ENCODE data around the gene DNAH8. TPM values are rescaled to one million over a fixed set of nuclear protein-coding genes. Genes with fewer than 3 reads are reported as not detected.

The DNAH8 gene
- total RNA-seq, result not detected in 2 replicates

GRCh38 chr6:38715016-38715689, at the start of gene DNAH8:
DNAH8 (plus strand) TSS chr6:38715311; CDS start chr6:38722810, 7,499 bp downstream.

DNA sequence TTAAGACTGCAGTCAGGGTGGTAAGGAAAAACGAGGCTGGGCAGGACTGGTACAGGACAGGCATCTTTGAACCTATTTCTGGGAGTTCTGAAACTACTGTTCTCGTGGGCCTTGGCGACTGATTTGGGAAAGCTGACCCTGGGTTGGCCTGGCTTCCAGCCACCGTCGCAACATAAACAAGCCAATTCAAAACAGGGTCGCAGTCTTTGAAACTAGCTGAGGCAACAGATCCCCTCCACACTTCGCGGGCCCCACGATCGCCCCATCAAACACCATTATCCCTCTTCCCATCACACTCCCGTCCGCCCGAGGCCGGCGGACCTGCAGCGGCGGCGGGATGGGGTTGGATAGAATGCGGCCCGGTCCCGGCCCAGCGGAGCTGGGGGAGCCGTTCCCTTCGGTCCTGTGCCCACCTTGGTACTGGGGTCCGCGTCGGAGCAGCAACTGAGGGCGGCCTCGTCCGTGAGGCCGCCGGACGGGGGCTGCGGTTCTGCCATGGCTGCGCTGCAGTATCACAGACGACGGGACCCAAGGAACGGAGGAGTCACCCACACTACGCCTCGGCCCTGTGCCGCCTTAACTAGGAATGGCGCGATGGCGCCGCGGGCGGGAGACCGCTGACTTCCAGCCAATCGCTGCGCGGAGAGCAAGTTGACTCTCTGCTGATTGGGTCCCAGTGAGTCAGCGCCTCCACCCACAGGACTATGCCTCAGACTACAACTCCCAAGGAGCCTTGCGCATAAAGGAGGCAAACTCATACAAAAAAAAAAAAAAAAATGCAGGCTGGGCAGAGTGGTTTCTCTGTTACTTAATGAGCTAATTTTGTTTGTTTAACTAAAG, 12.3 kb upstream of the DNAH8 start, which contains the start of gene GLO1:
Gene GLO1, minus strand, starts transcription at position 588 of the 840 bp plus-strand sequence. Its CDS starts 91 bp downstream, at position 497.

GRCh38 chr6:39048481-39049399, 333.6 kb downstream of the DNAH8 start, which contains the start of gene GLP1R:
GLP1R (plus strand) TSS chr6:39048781; CDS start chr6:39048841, 60 bp downstream.

Other genes with a start within 250 kb of the DNAH8 start
- 3.4 and 6.8 TPM in 2 replicates for gene BTBD9, start 75.4 kb upstream of the DNAH8 start, total RNA-seq
- 78.5 and 83.6 TPM in 2 replicates for gene GLO1, start 12.2 kb upstream of the DNAH8 start, total RNA-seq